Erythroblast (primary cell): ENCODE results near the gene CALR.
"Not testable (repeated sequence)": the region's sequence is repeated elsewhere in the genome, so short reads cannot be mapped to it uniquely, and the experiment has no call there.

ENCODE experiments used
- GATA1 ChIP-seq: IDR thresholded peaks from 2 replicates; pipeline ENCODE4 v1.6.1; 2011; ENCODE audit warnings: low read depth, mild to moderate bottlenecking, control low read depth, low read length, moderate library complexity
- POLR2A ChIP-seq: IDR thresholded peaks from 2 replicates; pipeline ENCODE4 v1.6.1; 2011; ENCODE audit warnings: mild to moderate bottlenecking, low read length

DNA sequence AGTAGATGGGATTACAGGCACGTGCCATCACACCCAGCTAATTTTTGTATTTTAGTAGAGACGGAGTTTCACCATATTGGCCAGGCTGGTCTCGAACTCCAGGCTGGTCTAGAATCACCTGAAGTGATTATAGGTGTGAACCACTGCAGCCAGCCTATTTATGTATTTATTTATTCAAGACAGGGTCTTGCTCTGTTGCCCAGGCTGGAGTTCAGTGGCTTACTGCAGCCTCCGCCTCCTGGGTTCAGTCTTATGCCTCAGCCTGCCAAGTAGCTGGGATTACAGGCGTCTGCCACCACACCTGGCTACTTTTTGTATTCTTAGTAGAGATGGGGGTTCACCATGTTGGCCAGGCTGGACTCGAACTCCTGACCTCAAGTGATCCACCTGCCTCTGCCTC is 13.6 kb downstream of the CALR start:
- not testable (repeated sequence) for TF ChIP-seq POLR2A, GATA1
